GM19238 (cell line): ENCODE measurements around the gene RRP1.

Source experiments
- DNase-seq: peaks from one replicate; pipeline ENCODE4 v3.0.0; 2011; ENCODE audit warnings: low spot score; ENCODE audit not compliant: insufficient read length

Gene RRP1

DNA sequence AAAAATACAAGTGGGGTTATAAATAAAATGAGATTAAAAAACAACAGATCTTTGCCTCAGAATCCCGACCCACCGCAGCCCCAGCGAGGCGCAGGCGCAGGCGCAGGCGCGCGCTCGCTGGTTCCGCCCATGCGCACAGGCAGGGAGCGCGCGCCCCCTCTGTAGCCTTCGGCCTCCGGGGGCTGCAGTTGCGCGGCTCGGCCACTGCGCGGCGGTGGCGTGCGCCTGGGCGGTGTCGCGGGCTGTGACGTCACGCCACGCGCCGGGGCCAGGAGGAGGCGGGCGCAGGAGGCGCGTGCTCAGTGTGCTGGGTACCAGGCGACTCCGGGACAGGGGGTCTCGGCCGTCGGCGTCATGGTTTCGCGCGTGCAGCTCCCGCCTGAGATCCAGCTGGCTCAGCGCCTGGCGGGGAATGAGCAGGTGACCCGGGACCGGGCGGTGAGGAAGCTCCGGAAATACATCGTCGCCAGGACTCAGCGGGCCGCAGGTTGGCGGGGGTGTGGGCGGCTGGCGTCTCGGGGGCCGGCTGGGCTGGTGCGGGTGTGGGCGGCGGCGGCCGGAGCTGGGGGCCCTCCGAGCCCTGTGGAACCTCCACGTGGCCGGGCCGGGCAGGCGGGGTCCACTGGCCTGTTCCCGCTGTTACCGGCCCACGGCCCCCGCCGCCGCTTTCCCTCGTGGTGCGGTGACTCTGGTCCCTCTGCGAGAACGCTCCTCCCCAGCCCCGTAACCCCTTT is at the start of gene RRP1:
Gene RRP1, plus strand, starts transcription at position 302 of the 734 bp plus-strand sequence. Its CDS starts 53 bp downstream, at position 355.
- DNase-seq, result peak; percentile 96

- no peak for DNase-seq
Measured at GRCh38 chr21:43739621-43740435, 49.5 kb upstream of the RRP1 start.

DNA sequence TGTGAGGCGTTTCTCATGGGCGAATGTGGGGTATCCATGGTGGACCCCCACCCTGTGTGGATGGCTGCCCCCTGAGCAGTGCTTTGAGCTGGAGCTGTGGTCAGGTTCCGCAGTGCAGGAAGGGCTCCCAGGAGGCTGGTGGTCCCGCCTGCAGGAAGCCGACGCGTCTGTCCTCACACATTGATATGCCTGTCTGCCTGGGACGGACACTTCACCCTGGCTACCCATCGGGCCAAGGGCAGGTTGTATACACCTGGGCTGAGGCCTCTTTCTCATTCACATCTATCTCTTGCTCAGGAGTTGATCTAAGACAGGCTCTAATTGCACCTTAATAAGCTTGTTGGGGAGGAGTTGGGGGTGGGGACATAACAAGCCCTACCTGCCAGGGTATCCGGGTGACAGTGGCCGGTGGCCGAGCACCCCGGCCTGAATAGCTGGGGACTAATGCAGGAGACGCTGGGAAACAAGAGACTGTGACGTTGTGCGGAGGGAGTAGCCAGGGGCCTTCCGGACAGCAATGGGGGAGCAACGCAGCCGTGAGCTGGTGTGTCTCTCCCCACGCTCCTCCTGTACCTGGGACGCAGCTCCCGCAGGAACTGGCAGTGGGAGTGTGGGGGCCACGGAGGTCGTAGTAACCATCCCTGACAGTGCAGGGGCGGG is 48.8 kb upstream of the RRP1 start:
- no peak for DNase-seq

GRCh38 chr21:43741423-43742096 is 47.8 kb upstream of the RRP1 start:
- no peak for DNase-seq

DNA sequence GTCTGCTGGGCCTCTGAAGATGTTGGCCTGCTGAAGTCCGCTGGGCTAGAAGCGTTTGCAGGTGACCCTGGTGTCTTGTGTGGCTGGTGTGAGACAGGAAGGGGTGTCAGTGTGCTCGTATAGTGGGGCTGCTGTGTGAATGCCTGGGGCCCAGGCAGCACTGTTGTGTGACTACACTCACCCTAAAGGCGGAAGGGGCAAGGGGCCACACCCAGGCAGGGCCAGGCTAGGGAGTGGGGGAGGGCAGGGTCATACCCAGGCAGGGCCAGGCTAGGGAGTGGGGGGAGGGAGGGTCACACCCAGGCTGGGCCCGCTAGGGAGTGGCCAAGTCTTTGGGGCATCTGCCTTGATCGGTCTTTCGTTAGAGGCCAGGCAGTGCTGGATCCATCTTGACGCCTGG is 45.4 kb upstream of the RRP1 start:
- DNase-seq, result no peak

DNA sequence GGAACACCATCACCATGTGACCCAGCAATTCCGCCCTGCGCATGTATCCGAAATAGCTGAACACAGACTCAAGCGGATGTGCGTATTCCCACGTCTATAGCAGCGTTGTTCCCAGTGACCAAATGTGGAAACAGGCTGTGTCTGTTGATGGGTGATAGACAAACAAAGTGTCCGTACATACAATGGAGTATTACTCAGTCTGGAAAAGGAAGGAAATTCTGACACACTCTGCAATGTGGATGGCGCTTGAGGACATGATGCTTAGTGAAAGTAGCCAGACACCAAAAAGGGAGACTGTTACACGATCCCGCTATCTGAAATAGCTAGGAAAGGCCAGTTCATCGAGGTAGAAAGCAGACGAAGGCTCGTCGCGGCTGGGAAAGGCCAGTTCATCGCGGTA is 44.7 kb upstream of the RRP1 start:
- DNase-seq, result no peak

DNA sequence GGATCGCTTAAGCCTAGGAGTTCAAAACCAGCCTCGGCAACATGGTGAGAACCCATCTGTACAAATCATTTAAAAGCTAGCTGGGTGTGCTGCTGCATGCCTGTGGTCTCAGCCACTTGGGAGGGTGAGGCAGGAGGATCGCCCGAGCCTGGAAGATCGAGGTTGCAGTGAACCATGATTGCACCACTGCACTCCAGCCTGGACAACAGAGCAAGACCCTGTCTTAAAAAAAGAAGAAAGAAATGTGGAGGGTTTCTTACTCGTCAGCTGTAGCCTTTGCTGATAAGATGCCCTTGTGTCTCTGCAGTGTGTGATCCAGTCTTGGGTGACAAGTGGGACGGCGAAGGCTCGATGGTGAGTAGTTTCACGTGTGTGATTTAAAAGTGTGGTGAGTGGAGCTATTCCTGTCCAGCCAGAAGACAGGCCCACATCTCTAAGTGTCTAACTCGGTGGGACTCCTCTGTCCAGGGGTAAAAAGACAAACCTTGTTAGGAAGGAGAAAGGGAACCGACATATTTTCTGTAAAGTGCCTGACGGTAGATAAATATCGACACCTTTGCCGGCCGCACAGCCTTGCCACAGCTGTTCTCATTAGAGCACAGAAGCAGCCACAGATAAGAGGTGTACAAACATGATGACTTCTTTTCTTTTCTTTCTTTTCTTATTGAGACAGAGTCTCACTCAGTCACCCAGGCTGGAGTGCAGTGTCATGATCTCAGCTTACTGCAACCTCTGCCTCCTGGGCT is 43.4 kb upstream of the RRP1 start:
- DNase-seq, result no peak

DNA sequence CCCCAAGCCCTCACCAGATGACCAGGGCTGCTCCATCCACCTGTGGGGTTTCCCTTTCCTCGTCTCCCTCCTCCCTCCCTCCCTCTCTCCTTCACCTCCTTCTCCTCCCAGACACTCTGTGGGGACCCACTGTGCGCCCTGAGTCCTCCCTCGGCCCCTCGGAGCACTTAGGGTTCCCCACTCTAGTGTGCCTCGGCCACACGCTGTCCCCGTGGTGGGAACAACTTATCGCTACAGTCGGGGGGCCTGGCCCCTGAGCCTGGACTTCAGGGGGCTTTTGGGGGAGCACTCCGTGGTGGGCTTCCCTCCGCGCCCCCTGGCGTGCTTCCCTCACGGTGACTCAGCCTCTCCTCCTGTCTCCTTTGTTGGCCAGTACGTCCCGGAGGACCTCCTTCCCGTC is 40.8 kb upstream of the RRP1 start:
- DNase-seq, result no peak

GRCh38 chr21:43749651-43750262 is 39.6 kb upstream of the RRP1 start:
- DNase-seq, result no peak

GRCh38 chr21:43750339-43751033 is 38.9 kb upstream of the RRP1 start:
- DNase-seq, result no peak

DNA sequence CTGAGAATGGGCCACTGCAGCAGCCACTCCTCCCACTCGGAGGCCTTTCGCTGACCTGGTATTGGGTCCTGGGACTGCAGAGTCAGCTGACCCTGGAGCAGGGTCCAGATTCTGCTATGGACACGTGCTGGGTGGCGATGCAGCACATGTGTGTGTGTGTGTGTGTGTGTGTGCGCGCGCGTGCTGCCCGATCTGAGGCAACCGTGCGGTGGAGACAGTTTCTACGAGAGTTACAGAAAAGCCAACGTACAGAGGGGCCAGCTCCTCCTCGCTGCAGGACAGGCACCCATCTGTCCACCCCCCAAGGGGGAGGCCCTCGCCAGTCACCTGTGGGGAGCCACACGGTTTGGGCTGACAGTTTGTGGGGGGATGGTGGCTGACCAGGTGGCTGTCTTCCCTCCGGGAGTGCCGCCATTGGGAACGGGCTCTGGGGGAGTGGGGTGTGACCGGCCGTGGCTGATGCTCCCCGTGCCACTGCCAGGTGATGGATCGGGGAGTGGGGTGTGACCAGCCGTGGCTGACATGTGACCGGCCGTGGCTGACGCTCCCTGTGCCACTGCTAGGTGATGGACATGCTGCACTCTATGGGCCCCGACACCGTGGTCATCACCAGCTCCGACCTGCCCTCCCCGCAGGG is 37.3 kb upstream of the RRP1 start:
- no peak for DNase-seq

DNA sequence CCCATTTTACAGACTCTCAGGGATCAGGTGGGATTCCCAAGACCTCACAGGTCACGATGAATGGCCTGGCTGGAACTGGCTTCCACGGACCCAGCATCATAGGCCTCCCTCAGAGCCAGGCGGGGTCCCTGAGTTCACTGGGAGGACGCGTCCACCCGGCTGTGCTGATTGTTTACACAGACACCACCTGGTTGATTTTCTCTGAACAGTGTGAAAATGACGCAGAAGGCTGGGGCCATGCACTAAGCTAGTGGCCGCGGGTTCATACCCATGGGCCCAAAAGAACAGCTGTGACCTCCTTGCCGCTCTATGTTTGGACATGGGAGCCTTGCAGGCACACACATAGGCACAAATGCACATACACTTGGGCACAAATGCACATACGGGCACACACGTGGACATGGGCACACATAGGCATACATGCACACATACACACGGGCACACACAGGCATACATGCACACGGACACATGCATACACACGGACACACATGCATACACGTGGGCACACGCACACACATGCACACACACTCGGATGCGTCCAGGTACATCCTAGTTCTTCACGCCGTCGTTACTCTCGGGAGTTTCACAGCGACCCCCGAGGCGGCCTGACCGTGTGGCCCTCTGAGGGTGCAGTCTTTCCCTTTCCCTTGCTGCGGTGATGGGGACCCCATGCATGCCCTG is 36.5 kb upstream of the RRP1 start:
- no peak for DNase-seq

GRCh38 chr21:43753439-43753799 is 36.0 kb upstream of the RRP1 start:
- DNase-seq, result no peak

DNA sequence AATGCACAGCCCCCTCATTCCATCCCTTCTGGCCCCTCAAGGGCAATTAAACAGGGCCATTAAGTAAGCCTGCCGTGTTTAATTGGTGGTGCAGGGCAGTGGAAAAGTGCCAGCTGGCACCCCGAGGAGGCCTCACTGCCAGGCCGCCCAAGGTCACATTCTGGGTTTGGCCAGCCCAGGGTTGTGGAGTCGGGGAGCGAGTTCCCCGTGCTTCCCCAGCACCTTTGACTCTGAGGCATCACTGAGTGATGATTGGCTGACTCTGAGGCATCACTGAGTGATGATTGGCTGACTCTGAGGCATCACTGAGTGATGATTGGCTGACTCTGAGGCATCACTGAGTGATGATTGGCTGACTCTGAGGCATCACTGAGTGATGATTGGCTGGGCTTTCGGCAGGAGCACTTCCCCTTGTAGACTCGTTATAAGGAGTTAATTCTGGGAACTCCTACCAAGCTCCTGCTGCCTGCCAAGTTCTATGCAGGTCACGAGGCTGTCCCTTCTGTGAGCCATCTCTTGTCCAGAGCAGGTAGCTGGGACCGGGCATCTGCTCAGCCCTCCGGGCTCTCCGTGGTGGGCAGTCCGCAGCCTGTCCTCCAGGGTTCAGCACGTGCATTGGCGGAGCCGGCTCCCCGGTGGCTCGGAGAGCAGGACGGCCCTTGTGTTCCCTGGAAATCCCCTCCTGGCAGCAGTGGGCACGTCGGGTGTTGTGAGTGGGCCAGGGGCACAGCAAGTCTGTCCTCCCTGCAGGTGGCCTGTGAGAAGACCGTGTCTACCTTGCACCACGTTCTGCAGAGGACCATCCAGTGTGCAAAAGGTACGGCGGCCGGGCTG is 34.2 kb upstream of the RRP1 start:
- DNase-seq, result no peak

DNA sequence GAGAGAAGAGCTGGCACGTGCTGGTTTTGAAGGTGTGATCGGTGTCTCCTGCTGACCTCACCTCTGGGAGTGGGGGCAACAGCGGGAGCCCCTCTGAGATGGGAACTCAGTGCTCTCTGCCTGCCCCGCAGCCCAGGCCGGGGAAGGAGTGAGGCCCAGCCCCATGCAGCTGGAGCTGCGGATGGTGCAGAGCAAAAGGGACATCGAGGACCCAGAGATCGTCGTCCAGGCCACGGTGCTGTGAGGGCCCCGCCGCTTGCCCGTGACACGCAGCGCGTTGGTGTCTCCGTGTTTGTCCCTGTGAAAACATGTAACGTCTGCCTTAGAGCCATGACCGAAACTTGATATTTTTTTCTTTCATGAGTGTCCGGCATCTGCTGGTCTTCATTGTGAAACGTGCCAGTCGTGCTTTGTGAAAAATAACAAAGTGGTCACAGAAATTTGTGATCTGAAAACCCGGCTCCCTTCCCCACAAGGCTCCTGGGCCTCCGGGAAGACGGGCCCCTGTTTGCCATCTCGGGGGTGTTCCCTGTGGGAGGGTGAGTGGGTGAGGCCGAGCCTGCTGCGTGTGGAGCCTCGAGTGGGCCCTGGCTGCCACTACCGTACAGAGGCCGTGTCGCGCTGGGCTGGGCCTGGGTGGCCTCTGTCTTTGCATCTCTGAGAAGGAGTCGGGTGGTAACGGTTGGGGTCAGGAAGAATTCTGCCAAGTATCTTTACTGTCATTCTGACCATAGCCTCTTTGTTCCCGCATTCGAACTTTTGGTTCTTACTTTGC is 33.4 kb upstream of the RRP1 start:
- no peak for DNase-seq

GRCh38 chr21:43757601-43758000 is 31.8 kb upstream of the RRP1 start:
- DNase-seq, result no peak

DNA sequence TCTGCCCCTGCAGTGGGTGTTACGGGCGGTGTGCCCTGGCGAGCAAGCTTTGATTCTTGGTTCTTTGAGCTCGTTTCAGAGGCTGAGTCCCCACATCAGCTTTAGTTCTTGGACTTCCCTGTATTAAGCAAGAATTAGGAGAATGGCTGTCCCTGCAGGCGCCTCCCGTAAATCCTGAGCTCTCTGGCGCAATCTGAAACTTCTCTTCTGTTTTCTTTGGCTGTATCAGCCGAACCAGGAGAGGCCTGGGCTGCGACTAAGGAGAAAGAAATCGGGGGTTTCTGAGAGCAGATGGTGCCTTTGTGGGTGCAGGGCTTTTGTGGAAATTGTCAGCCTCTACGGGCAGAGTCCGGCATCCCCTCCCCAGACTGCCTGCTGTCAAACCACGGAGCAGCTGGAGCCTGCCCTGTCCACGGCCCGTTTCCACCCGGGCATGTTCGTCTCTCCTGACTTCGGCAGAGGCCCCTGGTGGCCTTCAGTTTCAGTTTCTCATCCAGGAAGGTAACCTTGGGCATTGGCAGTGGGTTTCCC is 31.2 kb upstream of the RRP1 start:
- DNase-seq, result no peak
